Measurements from ENCODE around the gene ARID1B. TPM values are rescaled to one million over a fixed set of nuclear protein-coding genes. Genes with fewer than 3 reads are reported as not detected.
A peak's percentile ranks its signal among the peaks of the same experiment; 100 is the strongest.

The ARID1B gene
- total and polyA plus RNA-seq, 10 donors, result 17.7 to 223 (median 141) TPM

DNA sequence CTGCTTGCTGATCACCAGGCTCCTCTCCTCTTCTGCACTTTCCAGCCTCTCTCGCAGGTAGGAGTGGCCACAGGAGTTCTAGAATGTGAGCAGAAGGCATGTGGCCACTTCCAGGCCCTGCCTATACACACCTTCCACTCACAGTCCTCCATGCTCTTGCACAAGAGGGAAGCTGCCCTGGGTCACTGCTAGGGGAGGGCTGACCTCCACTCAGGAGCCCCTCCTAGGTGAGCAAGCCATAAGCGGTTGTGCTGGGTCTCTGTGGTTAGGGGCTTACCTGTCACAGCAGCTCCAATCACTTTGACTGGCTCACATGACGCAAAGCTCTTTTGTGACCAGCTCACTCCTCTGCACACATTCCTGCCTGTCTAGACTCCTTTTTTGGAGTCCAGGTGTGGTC, 477.9 kb downstream of the ARID1B start:
- DNase-seq, result no peak
- no peak overlapping the region for H3K27ac ChIP-seq
- WGBS, 5 donors, result 77 to 100% (median 86%) methylated on average over 2 to 3 of the region's 3 CpGs
- H3K9me3 ChIP-seq, result no peaks in the 10 kb centered on the region
- TF ChIP-seq POLR2A (IDR thresholded peaks at IDR 0.05), result no peak
- TF ChIP-seq, protein P1, sequence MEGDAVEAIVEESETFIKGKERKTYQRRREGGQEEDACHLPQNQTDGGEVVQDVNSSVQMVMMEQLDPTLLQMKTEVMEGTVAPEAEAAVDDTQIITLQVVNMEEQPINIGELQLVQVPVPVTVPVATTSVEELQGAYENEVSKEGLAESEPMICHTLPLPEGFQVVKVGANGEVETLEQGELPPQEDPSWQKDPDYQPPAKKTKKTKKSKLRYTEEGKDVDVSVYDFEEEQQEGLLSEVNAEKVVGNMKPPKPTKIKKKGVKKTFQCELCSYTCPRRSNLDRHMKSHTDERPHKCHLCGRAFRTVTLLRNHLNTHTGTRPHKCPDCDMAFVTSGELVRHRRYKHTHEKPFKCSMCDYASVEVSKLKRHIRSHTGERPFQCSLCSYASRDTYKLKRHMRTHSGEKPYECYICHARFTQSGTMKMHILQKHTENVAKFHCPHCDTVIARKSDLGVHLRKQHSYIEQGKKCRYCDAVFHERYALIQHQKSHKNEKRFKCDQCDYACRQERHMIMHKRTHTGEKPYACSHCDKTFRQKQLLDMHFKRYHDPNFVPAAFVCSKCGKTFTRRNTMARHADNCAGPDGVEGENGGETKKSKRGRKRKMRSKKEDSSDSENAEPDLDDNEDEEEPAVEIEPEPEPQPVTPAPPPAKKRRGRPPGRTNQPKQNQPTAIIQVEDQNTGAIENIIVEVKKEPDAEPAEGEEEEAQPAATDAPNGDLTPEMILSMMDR (IDR thresholded peaks at IDR 0.05 in 8 of 11, conservative IDR thresholded peaks at IDR 0.05 in 3 of 11), result no peak
- no peak for TF ChIP-seq POLR2AphosphoS5 (IDR thresholded peaks at IDR 0.05)
- H3K4me3 ChIP-seq, result no peak overlapping the region
- peaks cover 0 to 5% (median 0%) of the 10 kb centered on the region in 6 donors for H3K4me1 ChIP-seq
- intact Hi-C loops (cut with DNase I; ENCODE audit: low total_unique reads), result no loop called here
- H3K27me3 ChIP-seq (replicated peaks in 1 of 7), result peaks cover 0 to 16% (median 0%) of the 10 kb centered on the region in 7 donors
- no peaks in the 10 kb centered on the region for H3K36me3 ChIP-seq

- 83 to 92% (median 86%) methylated on average over 8 to 11 of the region's 11 CpGs for WGBS, 5 donors
- peak; percentile 77 for DNase-seq
- TF ChIP-seq POLR2A (IDR thresholded peaks at IDR 0.05), result no peak
- TF ChIP-seq, protein P1 (IDR thresholded peaks at IDR 0.05 in 8 of 11, conservative IDR thresholded peaks at IDR 0.05 in 3 of 11), result no peak
- peak in 1 of 3 donors; percentile 12 for TF ChIP-seq POLR2AphosphoS5 (IDR thresholded peaks at IDR 0.05)
- H3K4me3 ChIP-seq, result no peak overlapping the region
- peaks cover 0 to 15% (median 5%) of the 10 kb centered on the region in 6 donors for H3K4me1 ChIP-seq
- no peak overlapping the region for H3K27ac ChIP-seq
- no peaks in the 10 kb centered on the region for H3K36me3 ChIP-seq
- H3K9me3 ChIP-seq, result no peaks in the 10 kb centered on the region
- intact Hi-C loops (cut with DNase I; ENCODE audit: low total_unique reads), result no loop called here
- H3K27me3 ChIP-seq (replicated peaks in 1 of 7), result peaks cover 0 to 7% (median 0%) of the 10 kb centered on the region in 7 donors
Measured at GRCh38 chr6:157258878-157259277, 481.7 kb downstream of the ARID1B start.

GRCh38 chr6:157259443-157259842, 482.3 kb downstream of the ARID1B start:
- WGBS, 5 donors, result 89 to 96% (median 95%) methylated on average over 9 of the region's 9 CpGs
- Histone ChIP-seq H3K27ac (no peak overlapping the region), H3K4me1 (peaks cover 0 to 15% (median 5%) of the 10 kb centered on the region in 6 donors), H3K36me3 (no peaks in the 10 kb centered on the region), H3K9me3 (no peaks in the 10 kb centered on the region), H3K4me3 (no peak overlapping the region), H3K27me3 (replicated peaks in 1 of 7) (peaks cover 0 to 6% (median 0%) of the 10 kb centered on the region in 7 donors)
- intact Hi-C loops (cut with DNase I; ENCODE audit: low total_unique reads), result no loop called here
- TF ChIP-seq POLR2AphosphoS5 (IDR thresholded peaks at IDR 0.05) (no peak), POLR2A (IDR thresholded peaks at IDR 0.05) (no peak)
- TF ChIP-seq, protein P1 (IDR thresholded peaks at IDR 0.05 in 8 of 11, conservative IDR thresholded peaks at IDR 0.05 in 3 of 11), result no peak
- DNase-seq, result peak; percentile 39

Small RNA genes lying within 50 kb of the gene (microRNA-seq; reads per million reads assigned to microRNA genes)
- gene MIR4466, result 0 to 0.35 (median 0) reads per million in 3 donors

Small RNA genes lying within 50 kb of the gene (small RNA-seq; reads per million reads assigned to genes)
- gene AL355297.2 (0 reads per million in 4 donors), gene MIR4466 (0 reads per million in 4 donors)
